Heart left ventricle (tissue), 13 donors: ENCODE results near the gene LRRC28.

ENCODE experiments used
- POLR2A ChIP-seq, 2 donors: fragments of 450-650 bp; IDR thresholded peaks; one replicate each; pipeline ENCODE4 v1.6.1; 2017; ENCODE audit warnings: antibody characterized with exemption in 2 of 2, mild to moderate bottlenecking in 2 of 2, moderate library complexity in 2 of 2
- TF ChIP-seq, protein P1 (sequence below), 12 donors: fragments of 200-600 bp; sonication (generic) in 4 of 12; IDR thresholded peaks; one replicate each; pipeline versions ENCODE4 v1.5.0 to v1.8.0; 2018 to 2022; ENCODE audit warnings: antibody characterized with exemption in 12 of 12, mild to moderate bottlenecking in 5 of 12
- donor health status: ischemic (EF 13 %, LVEDD 7.1; RV severe dilation, severe dysfunction).
- donor health status: DM: no; HTN: yes; CAD: no.
- donor health status: DM: no; HTN: no; CAD: no.
- donor health status: ischemic (EF 25% LVEDD 6.9; RV normal size, moderate dysfunction).
- donor health status: ischemic (EF 25% LVEDD 5.7; RV mildly dilated, moderate dysfunction).
- donor health status: ischemic (EF 35%, LVEDD 5.7; RV mildly dilated, moderate dysfunction).
- donor health status: nonischemic (EF 11% LVEDD 7.7; RV severe dilation, severe dysfunction).
- donor health status: DM: yes; HTN: yes; CAD: no.
- donor health status: PGD.
- donor health status: ischemic (EF 29% LVEDD 5.4; RV normal size, mild dysfunction).
- donor health status: nonischemic (EF 23%, LVEDD 6.1; RV moderate dilation, normal function).

DNA sequence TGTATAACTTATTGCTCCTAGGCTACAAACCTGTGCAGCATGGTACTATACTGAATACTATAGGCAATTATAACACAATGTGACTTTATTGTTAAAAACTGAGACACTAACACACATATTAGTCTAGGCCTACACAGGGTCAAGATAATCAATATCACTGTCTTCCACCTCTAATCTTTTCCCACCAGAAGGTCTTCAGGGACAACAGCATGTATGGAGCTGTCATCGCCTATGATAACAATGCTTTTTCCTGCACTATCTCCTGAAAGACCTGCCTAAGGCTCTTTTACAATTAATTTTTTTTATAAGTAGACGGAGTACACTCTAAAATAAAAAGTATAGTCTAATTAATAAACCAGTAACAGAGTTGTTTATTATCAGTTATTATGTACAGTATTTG, 60.9 kb downstream of the LRRC28 start:
- TF ChIP-seq, protein P1, sequence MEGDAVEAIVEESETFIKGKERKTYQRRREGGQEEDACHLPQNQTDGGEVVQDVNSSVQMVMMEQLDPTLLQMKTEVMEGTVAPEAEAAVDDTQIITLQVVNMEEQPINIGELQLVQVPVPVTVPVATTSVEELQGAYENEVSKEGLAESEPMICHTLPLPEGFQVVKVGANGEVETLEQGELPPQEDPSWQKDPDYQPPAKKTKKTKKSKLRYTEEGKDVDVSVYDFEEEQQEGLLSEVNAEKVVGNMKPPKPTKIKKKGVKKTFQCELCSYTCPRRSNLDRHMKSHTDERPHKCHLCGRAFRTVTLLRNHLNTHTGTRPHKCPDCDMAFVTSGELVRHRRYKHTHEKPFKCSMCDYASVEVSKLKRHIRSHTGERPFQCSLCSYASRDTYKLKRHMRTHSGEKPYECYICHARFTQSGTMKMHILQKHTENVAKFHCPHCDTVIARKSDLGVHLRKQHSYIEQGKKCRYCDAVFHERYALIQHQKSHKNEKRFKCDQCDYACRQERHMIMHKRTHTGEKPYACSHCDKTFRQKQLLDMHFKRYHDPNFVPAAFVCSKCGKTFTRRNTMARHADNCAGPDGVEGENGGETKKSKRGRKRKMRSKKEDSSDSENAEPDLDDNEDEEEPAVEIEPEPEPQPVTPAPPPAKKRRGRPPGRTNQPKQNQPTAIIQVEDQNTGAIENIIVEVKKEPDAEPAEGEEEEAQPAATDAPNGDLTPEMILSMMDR (IDR thresholded peaks at IDR 0.05), result no peak
- TF ChIP-seq POLR2A (IDR thresholded peaks at IDR 0.05), result no peak
